Lower lobe of right lung (tissue), 2 donors: ENCODE data around the gene CANX. TPM values are rescaled to one million over a fixed set of nuclear protein-coding genes. Genes with fewer than 3 reads are reported as not detected.
"Not testable (repeated sequence)": the region's sequence is repeated elsewhere in the genome, so short reads cannot be mapped to it uniquely, and the experiment has no call there.

ENCODE experiments used
- ATAC-seq, 2 donors: fragments of 200-7000 bp; cut with Tn5 transposase; one replicate each; pipeline ENCODE4 v1.9.1; 2020 to 2022; ENCODE audit warnings: mild to moderate bottlenecking in 2 of 2, moderate library complexity in 2 of 2
- DNase-seq: peaks from one replicate; pipeline ENCODE4 v3.0.0-alpha.2; 2020
- H3K27ac ChIP-seq: fragments of 200-600 bp; one replicate; pipeline ENCODE4 v1.8.0; 2022
- H3K27me3 ChIP-seq: fragments of 200-600 bp; one replicate; pipeline ENCODE4 v1.8.0; 2022; ENCODE audit warnings: low read depth
- H3K36me3 ChIP-seq: fragments of 200-600 bp; one replicate; pipeline ENCODE4 v1.8.0; 2022; ENCODE audit warnings: mild to moderate bottlenecking
- H3K4me1 ChIP-seq: fragments of 200-600 bp; one replicate; pipeline ENCODE4 v1.8.0; 2022
- H3K4me3 ChIP-seq: fragments of 200-600 bp; one replicate; pipeline ENCODE4 v1.8.0; 2022; ENCODE audit warnings: mild to moderate bottlenecking
- H3K9me3 ChIP-seq: fragments of 200-600 bp; one replicate; pipeline ENCODE4 v1.8.0; 2022
- CTCF ChIP-seq: fragments of 200-600 bp; IDR thresholded peaks from one replicate; pipeline ENCODE4 v1.8.0; 2022; ENCODE audit warnings: antibody characterized with exemption, mild to moderate bottlenecking
- intact Hi-C: fragments of 100-400 bp; cut with DNase I; formaldehyde crosslinking; loops from one replicate; pipeline ENCODE4 v1.11.0; 2022
- long read RNA-seq: library from polyadenylated mRNA; unstranded; transcript quantifications from one replicate; pipeline ENCODE4 v2.0.0, GENCODE V29; 2021
- total RNA-seq: library from RNA; stranded (reverse); fragmentation: NEBNext Ultra II Directional; extraction: Animal tissue kit (Norgen Biotek cat#: 25700); gene quantifications from one replicate; pipeline ENCODE4 v1.2.1, GENCODE V29; 2021
- donor health status: DM: no; HTN: yes; CAD: no; lungs with severe emphysema.

CANX gene, protein sequence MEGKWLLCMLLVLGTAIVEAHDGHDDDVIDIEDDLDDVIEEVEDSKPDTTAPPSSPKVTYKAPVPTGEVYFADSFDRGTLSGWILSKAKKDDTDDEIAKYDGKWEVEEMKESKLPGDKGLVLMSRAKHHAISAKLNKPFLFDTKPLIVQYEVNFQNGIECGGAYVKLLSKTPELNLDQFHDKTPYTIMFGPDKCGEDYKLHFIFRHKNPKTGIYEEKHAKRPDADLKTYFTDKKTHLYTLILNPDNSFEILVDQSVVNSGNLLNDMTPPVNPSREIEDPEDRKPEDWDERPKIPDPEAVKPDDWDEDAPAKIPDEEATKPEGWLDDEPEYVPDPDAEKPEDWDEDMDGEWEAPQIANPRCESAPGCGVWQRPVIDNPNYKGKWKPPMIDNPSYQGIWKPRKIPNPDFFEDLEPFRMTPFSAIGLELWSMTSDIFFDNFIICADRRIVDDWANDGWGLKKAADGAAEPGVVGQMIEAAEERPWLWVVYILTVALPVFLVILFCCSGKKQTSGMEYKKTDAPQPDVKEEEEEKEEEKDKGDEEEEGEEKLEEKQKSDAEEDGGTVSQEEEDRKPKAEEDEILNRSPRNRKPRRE
- 603 TPM for total RNA-seq
- long read RNA-seq, full-length matches to known transcripts = 655 of 817 reads
- long read RNA-seq, partial matches to known transcripts = 128 of 817 reads
- long read RNA-seq, other reads (novel, unspliced or antisense) = 34 of 817 reads

DNA sequence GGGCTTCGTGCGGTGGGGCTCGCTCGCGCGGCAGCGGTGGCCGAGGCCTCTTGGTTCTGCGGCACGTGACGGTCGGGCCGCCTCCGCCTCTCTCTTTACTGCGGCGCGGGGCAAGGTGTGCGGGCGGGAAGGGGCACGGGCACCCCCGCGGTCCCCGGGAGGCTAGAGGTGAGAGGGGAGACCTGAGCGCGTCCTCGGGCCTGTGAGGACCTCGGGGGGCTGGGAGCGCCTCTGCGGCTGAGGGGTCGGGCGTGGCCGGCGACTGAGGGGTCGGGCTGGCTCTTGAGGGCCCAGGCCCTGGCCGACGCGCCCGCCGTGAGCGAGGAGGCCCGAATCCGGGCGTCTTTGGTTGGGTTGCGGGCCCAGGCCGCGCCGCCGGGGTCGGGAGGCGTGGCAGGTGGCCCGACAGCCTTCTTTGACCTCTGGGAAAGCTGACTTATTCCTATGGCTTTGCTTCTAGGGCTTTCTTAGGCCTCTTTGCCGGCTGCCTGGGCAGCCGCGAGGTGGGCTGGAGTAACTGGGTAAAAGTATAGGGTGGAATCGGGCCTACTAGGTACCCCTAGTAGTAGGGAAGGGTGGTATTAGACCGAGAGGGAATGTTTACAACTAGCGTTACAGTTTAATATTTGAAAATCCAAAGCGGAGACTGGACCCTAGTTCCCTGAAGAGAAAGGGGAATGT lies at the start of gene CANX:
Gene CANX, plus strand, starts transcription at position 33 of the 681 bp plus-strand sequence. CDS start 6,715 bp downstream, outside the sequence.
- no peak for DNase-seq
- ATAC-seq = peak; percentile 47 to 49
- peak within 1 kb of the TSS; percentile 83 for H3K4me3 ChIP-seq
- intact Hi-C loops = no loop called here
- peaks cover 10% of the 10 kb centered on the region for H3K36me3 ChIP-seq
- H3K4me1 ChIP-seq = peaks cover 31% of the 10 kb centered on the region
- H3K9me3 ChIP-seq = no peaks in the 10 kb centered on the region
- H3K27ac ChIP-seq = peak within 1 kb of the TSS; percentile 99
- no peak for TF ChIP-seq CTCF
- no peaks in the 10 kb centered on the region for H3K27me3 ChIP-seq

DNA sequence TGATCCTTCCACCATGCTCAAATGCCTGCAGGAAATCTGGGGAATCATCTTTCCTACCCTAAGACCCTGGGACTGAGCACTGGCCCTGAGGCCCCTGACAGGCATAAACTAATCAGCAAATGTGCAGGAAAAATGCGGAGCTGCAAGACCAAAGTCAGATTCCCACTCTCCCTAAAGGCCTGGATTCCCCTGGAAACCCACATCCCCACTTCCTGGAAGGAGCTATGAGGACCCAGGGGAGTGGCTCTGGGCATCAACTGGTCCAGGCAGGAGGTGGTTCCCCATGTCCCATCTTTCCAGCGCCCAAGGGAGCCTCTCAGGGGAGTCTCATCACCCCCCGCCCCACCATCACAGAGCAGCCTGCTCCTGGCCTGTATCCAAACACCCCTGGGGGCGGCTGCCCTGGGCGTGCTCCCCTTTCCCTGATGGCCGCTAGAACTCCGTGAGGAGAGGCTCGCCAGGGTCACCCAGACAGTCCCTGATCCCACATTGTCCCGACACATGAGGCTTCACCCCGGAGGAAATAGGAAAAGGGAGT lies 49.5 kb upstream of the CANX start:
- H3K4me3 ChIP-seq, DNase-seq, H3K9me3 ChIP-seq, H3K36me3 ChIP-seq, H3K4me1 ChIP-seq, H3K27me3 ChIP-seq, intact Hi-C loops, H3K27ac ChIP-seq: not testable (repeated sequence)
- ATAC-seq = peak; percentile 23 to 26

DNA sequence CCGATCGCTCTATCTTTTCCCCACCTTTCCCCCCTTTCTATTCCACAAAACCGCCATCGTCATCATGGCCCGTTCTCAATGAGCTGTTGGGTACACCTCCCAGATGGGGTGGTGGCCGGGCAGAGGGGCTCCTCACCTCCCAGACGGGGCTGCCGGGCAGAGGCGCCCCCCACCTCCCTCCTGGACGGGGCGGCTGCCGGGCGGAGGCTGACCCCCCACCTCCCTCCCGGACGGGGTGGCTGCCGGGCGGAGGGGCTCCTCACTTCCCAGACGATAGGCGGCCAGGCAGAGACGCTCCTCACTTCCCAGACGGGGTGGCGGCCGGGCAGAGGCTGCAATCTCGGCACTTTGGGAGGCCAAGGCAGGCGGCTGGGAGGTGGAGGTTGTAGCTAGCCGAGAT lies 48.5 kb upstream of the CANX start:
- H3K4me3 ChIP-seq, intact Hi-C loops, H3K4me1 ChIP-seq, H3K36me3 ChIP-seq, H3K27me3 ChIP-seq, H3K27ac ChIP-seq, ATAC-seq, DNase-seq, H3K9me3 ChIP-seq: not testable (repeated sequence)

- H3K4me3 ChIP-seq, DNase-seq, H3K27ac ChIP-seq, ATAC-seq, H3K4me1 ChIP-seq, intact Hi-C loops, H3K27me3 ChIP-seq, H3K36me3 ChIP-seq, H3K9me3 ChIP-seq: not testable (repeated sequence)
These were observed 45.6 kb upstream of the CANX start for GRCh38 chr5:179653135-179653534.

DNA sequence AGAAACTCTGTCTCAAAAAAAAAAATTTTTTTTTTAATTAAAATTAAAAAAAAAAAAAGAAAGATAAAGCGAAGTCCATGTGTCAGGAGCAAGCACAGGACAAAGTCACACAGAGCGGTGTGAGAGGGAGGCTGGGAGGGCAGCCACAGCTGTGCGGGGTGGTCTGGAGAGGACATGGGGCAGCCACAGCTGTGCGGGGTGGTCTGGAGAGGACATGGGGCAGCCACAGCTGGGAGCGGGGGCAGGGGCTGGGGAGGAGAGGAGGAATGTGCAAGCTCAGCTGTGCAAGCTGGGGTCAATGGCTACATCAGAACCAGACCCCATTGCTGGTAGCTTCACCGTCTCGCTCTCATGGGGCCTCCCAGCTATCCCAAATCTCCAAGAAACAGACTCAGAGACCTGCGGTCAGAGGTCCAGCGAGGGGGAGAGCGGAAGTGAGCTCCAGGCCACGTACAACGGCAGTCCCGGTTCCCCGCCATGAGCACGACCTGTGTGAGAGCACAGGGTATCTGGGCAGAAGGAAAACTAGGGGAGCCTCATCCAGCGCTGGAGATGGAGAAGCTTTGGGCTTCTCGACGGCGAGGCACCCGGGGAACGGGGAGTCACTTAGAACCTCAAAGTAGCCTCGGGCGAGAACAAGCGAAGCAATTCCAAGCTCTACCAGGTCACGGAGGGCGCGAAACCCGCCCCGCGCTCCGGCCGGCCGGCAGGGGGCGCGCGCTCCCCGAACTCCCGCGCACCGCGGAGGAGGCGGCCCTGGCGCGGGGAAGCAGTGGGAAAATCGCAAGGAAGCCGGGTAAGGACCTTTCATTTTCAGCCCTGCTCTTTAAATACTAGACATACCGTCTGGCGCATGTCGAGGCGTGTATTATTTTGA lies 41.2 kb upstream of the CANX start:
- peak overlapping the region; percentile 28 for H3K4me3 ChIP-seq
- H3K27ac ChIP-seq, DNase-seq, H3K27me3 ChIP-seq, H3K9me3 ChIP-seq, intact Hi-C loops, H3K36me3 ChIP-seq, H3K4me1 ChIP-seq: not testable (repeated sequence)
- peak; percentile 97 to 98 for ATAC-seq

DNA sequence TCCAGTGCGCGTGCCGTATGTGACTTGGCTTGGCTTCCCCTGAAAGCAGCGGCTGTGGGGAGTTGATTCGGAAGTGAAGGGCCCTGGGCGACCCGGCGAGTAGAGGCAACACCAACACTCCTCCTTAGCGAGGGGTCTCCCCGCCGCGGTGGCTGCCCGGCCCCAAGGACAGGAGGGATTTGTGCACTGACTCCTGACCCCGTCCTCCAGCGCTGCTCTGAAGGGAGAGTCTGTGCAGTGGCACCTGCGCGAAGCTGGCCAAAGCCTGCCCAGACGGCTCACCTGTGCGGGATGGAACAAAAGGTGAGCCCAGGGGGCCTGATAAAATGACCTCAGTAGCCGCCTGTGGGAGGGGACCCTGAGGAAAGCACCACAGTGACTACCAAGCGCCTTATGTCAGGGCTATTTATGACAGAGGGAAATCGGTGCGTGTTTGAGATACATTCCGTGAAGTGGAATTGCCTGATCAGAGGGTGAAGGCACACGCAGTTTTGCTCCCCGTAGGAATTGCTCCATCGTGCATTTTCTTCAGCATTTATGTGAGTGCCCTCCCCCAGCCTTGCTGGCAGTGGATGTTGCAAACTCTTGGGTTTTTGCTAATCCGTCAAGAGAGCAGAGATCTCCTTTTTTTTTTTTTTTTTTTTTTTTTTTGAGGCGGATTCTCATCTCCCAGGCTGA lies 40.4 kb upstream of the CANX start:
- H3K9me3 ChIP-seq, intact Hi-C loops, H3K36me3 ChIP-seq, H3K4me1 ChIP-seq, H3K27me3 ChIP-seq, DNase-seq: not testable (repeated sequence)
- H3K27ac ChIP-seq = peak overlapping the region; percentile 44
- ATAC-seq = peak; percentile 72 to 75
- H3K4me3 ChIP-seq = peak overlapping the region; percentile 54

- H3K4me3 ChIP-seq, H3K27me3 ChIP-seq, intact Hi-C loops, H3K9me3 ChIP-seq, H3K4me1 ChIP-seq, H3K27ac ChIP-seq, DNase-seq, ATAC-seq: not testable (repeated sequence)
- H3K36me3 ChIP-seq = peaks cover 31% of the 10 kb centered on the region
These were observed 37.1 kb upstream of the CANX start for GRCh38 chr5:179661647-179662046.
